ENCODE results near the gene UBE2D4. TPM values are rescaled to one million over a fixed set of nuclear protein-coding genes. Genes with fewer than 3 reads are reported as not detected.

The UBE2D4 gene
- total RNA-seq, 1 experiment from 2014 or later = 6.4 TPM

DNA sequence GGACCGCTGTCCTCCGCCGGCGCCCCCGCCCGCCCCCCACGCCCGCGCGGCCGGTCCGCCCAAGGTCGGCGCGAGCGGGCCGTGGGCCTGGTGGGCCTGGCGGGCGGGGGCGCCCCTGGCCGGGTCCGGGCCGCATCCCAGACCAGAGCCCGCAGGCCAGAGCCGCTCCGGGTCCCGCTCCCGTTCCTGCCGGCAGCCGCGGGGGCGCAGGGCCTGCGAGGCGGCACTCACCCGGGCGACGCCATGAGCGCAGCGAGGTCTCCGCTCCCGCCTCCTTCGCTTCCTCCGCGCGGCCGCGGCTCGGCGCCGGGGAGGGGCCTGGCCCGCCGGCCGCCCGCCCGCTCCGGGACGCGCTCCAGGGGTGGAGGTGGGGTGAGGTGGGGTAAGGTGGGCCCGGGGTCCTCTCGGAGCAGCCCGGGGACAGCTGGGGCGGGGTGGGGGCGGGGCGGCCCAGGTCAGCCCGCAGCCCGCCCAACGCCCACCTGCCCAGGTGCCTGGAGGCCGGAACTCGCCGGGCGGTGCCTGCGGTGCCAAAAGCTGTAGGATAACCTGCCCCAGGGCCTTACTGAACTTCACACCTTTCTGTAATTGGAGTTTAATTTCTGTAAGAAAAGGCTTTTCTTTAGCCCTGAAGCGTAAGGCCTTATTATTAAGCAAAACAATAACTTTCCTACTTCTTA lies 19.8 kb upstream of the UBE2D4 start, which contains the start of gene URGCP:
Gene URGCP, minus strand, starts transcription at position 266 of the 680 bp plus-strand sequence. Its CDS starts 21 bp downstream, at position 245.
- no peak within 1 kb of the TSS for H3K23ac ChIP-seq (ENCODE audit: insufficient read length, low read depth, low read length)
- H3K4me2 ChIP-seq (ENCODE audit: insufficient read depth, insufficient read length, low read length) = peak within 1 kb of the TSS; percentile 59
- no peak within 1 kb of the TSS for H3K18ac ChIP-seq (ENCODE audit: insufficient read length, low read depth, low read length)
- no peaks in the 10 kb centered on the region for H3K79me1 ChIP-seq (ENCODE audit: insufficient read depth, low read depth, low read length, poor library complexity, severe bottlenecking)
- no peak within 1 kb of the TSS for H2BK12ac ChIP-seq (ENCODE audit: insufficient read length, low read depth, low read length)
- H2BK20ac ChIP-seq (ENCODE audit: low read depth, low read length, poor library complexity, severe bottlenecking) = no peak within 1 kb of the TSS
- WGBS (ENCODE audit: extremely low coverage, insufficient read length, low lambda C conversion rate) = no CpG with 5 or more reads among the region's 73 CpGs
- peak; percentile 68 for DNase-seq
- no peak within 1 kb of the TSS for H2BK120ac ChIP-seq (ENCODE audit: low read depth, low read length, poor library complexity, severe bottlenecking)
- Mint-ChIP-seq H3K4me1 (peaks cover 29 to 37% of the 10 kb centered on the region in 2 experiments), H3K27me3 (ENCODE audit: low read depth) (no peaks in the 10 kb centered on the region), H3K4me3 (peak within 1 kb of the TSS; percentile 87 to 96), H3K27ac (peak within 1 kb of the TSS; percentile 80 to 93 (median 88); a peak in 2 of 7 replicates), H3K36me3 (ENCODE audit: insufficient read depth in 1 of 3, low read depth in 3 of 3) (no peaks in the 10 kb centered on the region), H3K9me3 (no peaks in the 10 kb centered on the region)
- no peak within 1 kb of the TSS for H2BK15ac ChIP-seq (ENCODE audit: low read depth, low read length)
- 0 out of 2 replicates have a peak, but pooled peaks cover 3% of the 10 kb centered on the region for H3K4me1 ChIP-seq (ENCODE audit: insufficient read depth, low read length)
- H4K20me1 ChIP-seq (ENCODE audit: control insufficient read depth, insufficient read depth, insufficient read length) = no peaks in the 10 kb centered on the region
- H3K4ac ChIP-seq (ENCODE audit: low read depth, low read length) = no peak within 1 kb of the TSS
- no peak within 1 kb of the TSS for H4K8ac ChIP-seq (replicated peaks; ENCODE audit: insufficient read length, low read depth, low read length)
- no peak within 1 kb of the TSS for H3T11ph ChIP-seq (ENCODE audit: low read length)
- no peak within 1 kb of the TSS for H2BK5ac ChIP-seq (ENCODE audit: insufficient read length, low read length)
- no peak within 1 kb of the TSS for H3K27ac ChIP-seq (ENCODE audit: insufficient read length, low read depth, low read length)
- H4K5ac ChIP-seq (ENCODE audit: insufficient read length, low read depth, low read length) = no peak within 1 kb of the TSS
- no peak within 1 kb of the TSS for H3K56ac ChIP-seq (ENCODE audit: insufficient read length, low read depth, low read length)
- no peak within 1 kb of the TSS for H2AK5ac ChIP-seq (ENCODE audit: insufficient read length, low read length)
- TF ChIP-seq, protein P1, sequence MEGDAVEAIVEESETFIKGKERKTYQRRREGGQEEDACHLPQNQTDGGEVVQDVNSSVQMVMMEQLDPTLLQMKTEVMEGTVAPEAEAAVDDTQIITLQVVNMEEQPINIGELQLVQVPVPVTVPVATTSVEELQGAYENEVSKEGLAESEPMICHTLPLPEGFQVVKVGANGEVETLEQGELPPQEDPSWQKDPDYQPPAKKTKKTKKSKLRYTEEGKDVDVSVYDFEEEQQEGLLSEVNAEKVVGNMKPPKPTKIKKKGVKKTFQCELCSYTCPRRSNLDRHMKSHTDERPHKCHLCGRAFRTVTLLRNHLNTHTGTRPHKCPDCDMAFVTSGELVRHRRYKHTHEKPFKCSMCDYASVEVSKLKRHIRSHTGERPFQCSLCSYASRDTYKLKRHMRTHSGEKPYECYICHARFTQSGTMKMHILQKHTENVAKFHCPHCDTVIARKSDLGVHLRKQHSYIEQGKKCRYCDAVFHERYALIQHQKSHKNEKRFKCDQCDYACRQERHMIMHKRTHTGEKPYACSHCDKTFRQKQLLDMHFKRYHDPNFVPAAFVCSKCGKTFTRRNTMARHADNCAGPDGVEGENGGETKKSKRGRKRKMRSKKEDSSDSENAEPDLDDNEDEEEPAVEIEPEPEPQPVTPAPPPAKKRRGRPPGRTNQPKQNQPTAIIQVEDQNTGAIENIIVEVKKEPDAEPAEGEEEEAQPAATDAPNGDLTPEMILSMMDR (conservative IDR thresholded peaks at IDR 0.05) = no peak
- H3K14ac ChIP-seq (ENCODE audit: insufficient read depth, low read length) = peak within 1 kb of the TSS; percentile 63; the same call in 1 of the 2 replicates
- no peaks in the 10 kb centered on the region for H3K9me3 ChIP-seq (ENCODE audit: control insufficient read depth, low read depth, low read length)
- no peaks in the 10 kb centered on the region for H3K23me2 ChIP-seq (ENCODE audit: insufficient read length, low read depth, low read length, poor library complexity, severe bottlenecking)
- no peak within 1 kb of the TSS for H2AFZ ChIP-seq (ENCODE audit: low read length)
- H4K91ac ChIP-seq (ENCODE audit: insufficient read length, low read depth, low read length) = no peak within 1 kb of the TSS
- no peaks in the 10 kb centered on the region; the same call in 1 of the 2 replicates for H3K79me2 ChIP-seq (ENCODE audit: insufficient read depth, low read length)
- H3K27me3 ChIP-seq (ENCODE audit: insufficient read depth, low read length) = no peaks in the 10 kb centered on the region
- peak within 1 kb of the TSS; percentile 26 for H3K9ac ChIP-seq (ENCODE audit: extremely low read depth, insufficient read length, low read length)
